GM21576 (cell line): ENCODE results near the gene NCOA7.
"Not testable (repeated sequence)": the region's sequence is repeated elsewhere in the genome, so short reads cannot be mapped to it uniquely, and the experiment has no call there.

ENCODE experiments used
- ATAC-seq: cut with Tn5 transposase; IDR thresholded peaks from one replicate; pipeline ENCODE4 v1.9.1; 2021; ENCODE audit warnings: mild to moderate bottlenecking, moderate library complexity; ENCODE audit not compliant: unreplicated experiment

Gene NCOA7

DNA sequence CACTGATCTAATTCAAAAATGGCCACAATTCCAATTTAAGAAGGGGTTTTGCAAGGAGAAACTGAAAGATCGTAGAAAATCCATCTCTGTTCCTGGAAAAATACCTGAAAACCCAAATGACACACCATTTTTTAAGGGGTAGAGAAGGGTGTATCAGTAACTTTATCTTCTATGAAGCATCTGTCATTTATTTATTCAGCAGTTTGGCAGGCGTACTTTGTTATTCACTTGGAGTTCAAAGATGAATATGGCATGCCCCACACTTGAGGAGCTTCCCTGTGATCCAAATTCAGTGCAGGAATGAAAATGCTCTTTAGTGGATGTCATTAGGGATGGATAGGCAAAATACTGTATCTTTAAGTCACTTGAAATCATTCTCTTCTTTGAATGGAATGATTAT is 173.1 kb downstream of the NCOA7 start:
- no peak for ATAC-seq

- no peak for ATAC-seq
Measured at GRCh38 chr6:125966569-125966968, 175.8 kb downstream of the NCOA7 start.

GRCh38 chr6:125968493-125968892 is 177.7 kb downstream of the NCOA7 start:
- ATAC-seq = no peak

- no peak for ATAC-seq
Measured at GRCh38 chr6:125970760-125971159, 180.0 kb downstream of the NCOA7 start.

- ATAC-seq = not testable (repeated sequence)
Measured at GRCh38 chr6:125972478-125972877, 181.7 kb downstream of the NCOA7 start.

DNA sequence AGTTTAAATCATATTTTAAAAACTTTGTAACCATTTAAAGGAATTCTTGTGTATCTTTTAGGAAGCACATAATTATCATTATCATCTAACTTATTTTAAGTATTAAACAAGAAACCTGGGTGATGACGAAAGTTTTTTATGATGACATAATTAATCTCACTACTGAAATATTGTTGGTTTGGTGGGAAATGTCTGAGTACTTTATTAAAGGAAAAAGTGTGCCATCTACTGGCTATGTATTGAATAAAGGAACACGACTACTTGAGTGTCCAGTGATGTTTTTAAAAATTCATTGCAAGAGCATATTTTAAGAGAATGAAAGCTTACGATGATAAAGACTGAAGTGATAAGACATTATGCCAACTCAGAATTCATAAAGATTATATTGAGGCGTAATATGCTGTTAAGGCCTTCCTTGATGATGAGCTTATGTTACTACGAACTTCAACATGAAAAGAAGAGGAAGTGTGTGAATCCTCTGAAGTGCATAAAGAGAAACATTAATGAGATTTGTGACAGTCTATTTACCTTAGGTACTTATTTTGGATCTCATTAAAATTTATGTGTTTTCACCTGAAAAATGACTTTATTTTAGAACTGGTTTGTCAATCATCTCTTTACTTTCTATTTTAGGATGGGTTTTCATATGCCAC is 183.6 kb downstream of the NCOA7 start:
- ATAC-seq = peak; percentile 84

- no peak for ATAC-seq
Measured at GRCh38 chr6:125979101-125979500, 188.3 kb downstream of the NCOA7 start.
